ENCODE data around the gene DPPA3. TPM values are rescaled to one million over a fixed set of nuclear protein-coding genes. Genes with fewer than 3 reads are reported as not detected.
A peak's percentile ranks its signal among the peaks of the same experiment; 100 is the strongest.
"Not testable (repeated sequence)": the region's sequence is repeated elsewhere in the genome, so short reads cannot be mapped to it uniquely, and the experiment has no call there.

DPPA3 gene
- total and polyA plus RNA-seq, 9 of the 15 experiments (the other 6 are each of a cell fraction or from before 2014, with no cell fraction given), result not detected

DNA sequence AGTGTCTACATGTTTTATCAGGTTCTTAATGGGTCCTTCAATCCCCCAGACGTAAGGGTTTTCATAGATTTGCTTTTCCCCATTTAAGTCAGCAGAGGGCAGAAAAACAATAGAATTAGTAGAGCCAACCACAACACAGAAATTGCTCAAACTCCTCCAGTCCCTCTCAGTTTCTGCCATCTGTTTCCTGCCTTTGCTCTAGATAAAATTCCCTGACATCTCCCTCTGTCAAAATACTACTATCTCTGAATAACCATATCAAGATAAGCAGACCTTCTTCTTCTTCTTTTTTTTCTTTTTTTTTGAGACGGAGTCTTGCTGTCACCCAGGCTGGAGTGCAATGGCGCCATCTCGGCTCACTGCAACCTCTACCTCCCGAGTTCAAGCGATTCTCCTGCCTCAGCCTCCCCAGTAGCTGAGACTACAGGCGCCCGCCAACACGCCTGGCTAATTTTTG, 33.8 kb upstream of the DPPA3 start (continued):
- TF ChIP-seq JUND (IDR thresholded peaks at IDR 0.05; ENCODE audit: borderline replicate concordance, low read depth, low read length), result 0 out of 2 replicates have a peak, but pooled peaks have one; percentile 22
- not testable (repeated sequence) for TF ChIP-seq JUND (tag; IDR thresholded peaks at IDR 0.05; ENCODE audit: borderline replicate concordance, low read depth, low read length); NR4A1 (CRISPR knock-in tag; IDR thresholded peaks at IDR 0.05)
- 0 out of 2 replicates have a peak, but pooled peaks have one; percentile 60 for TF ChIP-seq ZNF766 (CRISPR knock-in tag; conservative IDR thresholded peaks at IDR 0.05)
- TF ChIP-seq, protein P1, sequence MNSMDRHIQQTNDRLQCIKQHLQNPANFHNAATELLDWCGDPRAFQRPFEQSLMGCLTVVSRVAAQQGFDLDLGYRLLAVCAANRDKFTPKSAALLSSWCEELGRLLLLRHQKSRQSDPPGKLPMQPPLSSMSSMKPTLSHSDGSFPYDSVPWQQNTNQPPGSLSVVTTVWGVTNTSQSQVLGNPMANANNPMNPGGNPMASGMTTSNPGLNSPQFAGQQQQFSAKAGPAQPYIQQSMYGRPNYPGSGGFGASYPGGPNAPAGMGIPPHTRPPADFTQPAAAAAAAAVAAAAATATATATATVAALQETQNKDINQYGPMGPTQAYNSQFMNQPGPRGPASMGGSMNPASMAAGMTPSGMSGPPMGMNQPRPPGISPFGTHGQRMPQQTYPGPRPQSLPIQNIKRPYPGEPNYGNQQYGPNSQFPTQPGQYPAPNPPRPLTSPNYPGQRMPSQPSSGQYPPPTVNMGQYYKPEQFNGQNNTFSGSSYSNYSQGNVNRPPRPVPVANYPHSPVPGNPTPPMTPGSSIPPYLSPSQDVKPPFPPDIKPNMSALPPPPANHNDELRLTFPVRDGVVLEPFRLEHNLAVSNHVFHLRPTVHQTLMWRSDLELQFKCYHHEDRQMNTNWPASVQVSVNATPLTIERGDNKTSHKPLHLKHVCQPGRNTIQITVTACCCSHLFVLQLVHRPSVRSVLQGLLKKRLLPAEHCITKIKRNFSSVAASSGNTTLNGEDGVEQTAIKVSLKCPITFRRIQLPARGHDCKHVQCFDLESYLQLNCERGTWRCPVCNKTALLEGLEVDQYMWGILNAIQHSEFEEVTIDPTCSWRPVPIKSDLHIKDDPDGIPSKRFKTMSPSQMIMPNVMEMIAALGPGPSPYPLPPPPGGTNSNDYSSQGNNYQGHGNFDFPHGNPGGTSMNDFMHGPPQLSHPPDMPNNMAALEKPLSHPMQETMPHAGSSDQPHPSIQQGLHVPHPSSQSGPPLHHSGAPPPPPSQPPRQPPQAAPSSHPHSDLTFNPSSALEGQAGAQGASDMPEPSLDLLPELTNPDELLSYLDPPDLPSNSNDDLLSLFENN (IDR thresholded peaks at IDR 0.05; ENCODE audit: low read depth in 2 of 2, low read length in 2 of 2), result peak in 1 of 2 experiments; percentile 86; a peak in 2 of 4 replicates
- TF ChIP-seq GATA2 (CRISPR knock-in tag; IDR thresholded peaks at IDR 0.05), result peak; percentile 84
- peak; percentile 62 for TF ChIP-seq DEAF1 (CRISPR knock-in tag; IDR thresholded peaks at IDR 0.05)
- peak; percentile 63; the same call in 1 of the 2 replicates for TF ChIP-seq HES1 (IDR thresholded peaks at IDR 0.05; ENCODE audit: low read depth)
- peak; percentile 87 for TF ChIP-seq EP300 (IDR thresholded peaks at IDR 0.05; ENCODE audit: low read length)
- TF ChIP-seq NR4A1 (tag; IDR thresholded peaks at IDR 0.05), result 0 out of 2 replicates have a peak, but pooled peaks have one; percentile 30
- TF ChIP-seq ARID1B (IDR thresholded peaks at IDR 0.05), result peak; percentile 97
- peak; percentile 86 for TF ChIP-seq PML (IDR thresholded peaks at IDR 0.05; ENCODE audit: low read length)

Data from K562 (cell line).